Lung (tissue), 12 donors: ENCODE measurements around the gene SHF. TPM values are rescaled to one million over a fixed set of nuclear protein-coding genes. Genes with fewer than 3 reads are reported as not detected.

ENCODE experiments used
- ATAC-seq: fragments of 200-7000 bp; cut with Tn5 transposase; one replicate; pipeline ENCODE4 v1.9.1; 2020; ENCODE audit warnings: moderate number of reproducible peaks; ENCODE audit not compliant: insufficient read depth, low FRiP score
- DNase-seq, 3 donors: peaks; one replicate each; pipeline ENCODE4 v3.0.0-alpha.2; 2013 to 2017
- H3K27ac ChIP-seq, 2 donors: one replicate each; pipeline ENCODE4 v1.5.1; 2013; ENCODE audit warnings: mild to moderate bottlenecking in 2 of 2, moderate library complexity in 2 of 2, control low read depth in 1 of 2, inconsistent platforms in 1 of 2, low read depth in 1 of 2, low read length in 1 of 2
- H3K27me3 ChIP-seq, 3 donors: one replicate each; pipeline ENCODE4 v1.5.1; 2013; ENCODE audit warnings: low read length in 2 of 3; ENCODE audit not compliant: control insufficient read depth in 3 of 3, insufficient read depth in 3 of 3
- H3K36me3 ChIP-seq, 4 donors: one replicate each; pipeline ENCODE4 v1.5.1; 2013; ENCODE audit warnings: low read length in 4 of 4, mild to moderate bottlenecking in 1 of 4, moderate library complexity in 1 of 4; ENCODE audit not compliant: control insufficient read depth in 4 of 4, insufficient read depth in 4 of 4
- H3K4me1 ChIP-seq, 5 donors: one replicate each; pipeline ENCODE4 v1.5.1; 2013; ENCODE audit warnings: low read length in 5 of 5, mild to moderate bottlenecking in 2 of 5, moderate library complexity in 1 of 5; ENCODE audit not compliant: control insufficient read depth in 5 of 5, insufficient read depth in 5 of 5
- H3K4me3 ChIP-seq: one replicate; pipeline ENCODE4 v1.5.1; 2013; ENCODE audit warnings: mild to moderate bottlenecking, control low read depth, moderate library complexity
- H3K9ac ChIP-seq, 2 donors: one replicate each; pipeline ENCODE4 v1.5.1; 2013; ENCODE audit warnings: low read length in 2 of 2, control low read depth in 1 of 2; ENCODE audit not compliant: insufficient read depth in 1 of 2
- H3K9me3 ChIP-seq, 4 donors: one replicate each; pipeline ENCODE4 v1.5.1; 2013; ENCODE audit warnings: low read length in 3 of 4, mild to moderate bottlenecking in 1 of 4, moderate library complexity in 1 of 4; ENCODE audit not compliant: control insufficient read depth in 4 of 4, insufficient read depth in 3 of 4
- CTCF ChIP-seq: IDR thresholded peaks from 2 replicates; pipeline ENCODE4 v1.5.1; 2012; ENCODE audit warnings: mild to moderate bottlenecking; ENCODE audit errors: control extremely low read depth, extremely low read depth
- WGBS, 2 donors: extraction: QIAGEN DNeasy Blood & Tissue Kit; methylation state at CpG; one replicate each; pipeline ENCODE4 v1.1.7; 2013; 5-methylcytosine and 5-hydroxymethylcytosine counted together
- polyA plus RNA-seq, 2 donors: library from polyadenylated mRNA; stranded (reverse); fragments of 200-250 nt; gene quantifications; one replicate each; pipeline ENCODE4 v1.2.1, GENCODE V29; 2013
- total RNA-seq, 2 donors: library from RNA; depleted of rRNA in 1 of 2; stranded (reverse); fragments of >200 nt in 1 of 2; gene quantifications; one replicate each; pipeline ENCODE4 v1.2.1, GENCODE V29; 2014 to 2021
- donor health status: control.
- donor health status: control.
- donor health status: Bipolar disorder and iron deficiency.
- donor health status: healthy.
- donor health status: DM: yes; HTN: yes; CAD: no.

The SHF gene
- total and polyA plus RNA-seq, 4 donors = 1.9 to 15.9 (median 4.0) TPM

GRCh38 chr15:45181491-45182285, 6.1 kb downstream of the SHF start:
- Histone ChIP-seq H3K27ac (no peak overlapping the region), H3K9me3 (peaks cover 0 to 2% (median 0%) of the 10 kb centered on the region in 4 donors), H3K27me3 (no peaks in the 10 kb centered on the region), H3K4me3 (no peak overlapping the region), H3K4me1 (peaks cover 0 to 33% (median 10%) of the 10 kb centered on the region in 5 donors), H3K9ac (no peak overlapping the region), H3K36me3 (peaks cover 0 to 5% (median 0%) of the 10 kb centered on the region in 4 donors)
- no peak for ATAC-seq
- TF ChIP-seq CTCF = no peak
- WGBS, 2 donors = 57 to 73% methylated on average over 9 of the region's 9 CpGs
- no peak for DNase-seq

- ATAC-seq (no peak), DNase-seq (no peak)
- H3K36me3 ChIP-seq = peaks cover 0 to 5% (median 2%) of the 10 kb centered on the region in 4 donors
- 84 to 97% methylated on average over 7 to 8 of the region's 8 CpGs for WGBS, 2 donors
- H3K4me1 ChIP-seq = peaks cover 0 to 25% (median 5%) of the 10 kb centered on the region in 5 donors
- H3K27ac ChIP-seq = no peak overlapping the region
- no peak overlapping the region for H3K4me3 ChIP-seq
- H3K9ac ChIP-seq = no peak overlapping the region
- no peak for TF ChIP-seq CTCF
- no peaks in the 10 kb centered on the region for H3K27me3 ChIP-seq
- peaks cover 0 to 2% (median 0%) of the 10 kb centered on the region in 4 donors for H3K9me3 ChIP-seq
These were observed 6.9 kb downstream of the SHF start for GRCh38 chr15:45180648-45181436.

GRCh38 chr15:45180201-45180600, 7.6 kb downstream of the SHF start:
- Histone ChIP-seq H3K4me3 (no peak overlapping the region), H3K9me3 (peaks cover 0 to 2% (median 0%) of the 10 kb centered on the region in 4 donors), H3K36me3 (peaks cover 0 to 5% (median 2%) of the 10 kb centered on the region in 4 donors), H3K27ac (no peak overlapping the region), H3K9ac (no peak overlapping the region), H3K4me1 (peaks cover 0 to 19% (median under 1%) of the 10 kb centered on the region in 5 donors), H3K27me3 (no peaks in the 10 kb centered on the region)
- TF ChIP-seq CTCF = no peak
- ATAC-seq = no peak
- DNase-seq = no peak
- 22 to 61% methylated on average over 7 of the region's 7 CpGs for WGBS, 2 donors
